ENCODE measurements around the gene P2RY2. TPM values are rescaled to one million over a fixed set of nuclear protein-coding genes. Genes with fewer than 3 reads are reported as not detected.

Gene P2RY2
- total and polyA plus RNA-seq, 2 experiments from 2014 or later, result 0.63 to 1.6 TPM

DNA sequence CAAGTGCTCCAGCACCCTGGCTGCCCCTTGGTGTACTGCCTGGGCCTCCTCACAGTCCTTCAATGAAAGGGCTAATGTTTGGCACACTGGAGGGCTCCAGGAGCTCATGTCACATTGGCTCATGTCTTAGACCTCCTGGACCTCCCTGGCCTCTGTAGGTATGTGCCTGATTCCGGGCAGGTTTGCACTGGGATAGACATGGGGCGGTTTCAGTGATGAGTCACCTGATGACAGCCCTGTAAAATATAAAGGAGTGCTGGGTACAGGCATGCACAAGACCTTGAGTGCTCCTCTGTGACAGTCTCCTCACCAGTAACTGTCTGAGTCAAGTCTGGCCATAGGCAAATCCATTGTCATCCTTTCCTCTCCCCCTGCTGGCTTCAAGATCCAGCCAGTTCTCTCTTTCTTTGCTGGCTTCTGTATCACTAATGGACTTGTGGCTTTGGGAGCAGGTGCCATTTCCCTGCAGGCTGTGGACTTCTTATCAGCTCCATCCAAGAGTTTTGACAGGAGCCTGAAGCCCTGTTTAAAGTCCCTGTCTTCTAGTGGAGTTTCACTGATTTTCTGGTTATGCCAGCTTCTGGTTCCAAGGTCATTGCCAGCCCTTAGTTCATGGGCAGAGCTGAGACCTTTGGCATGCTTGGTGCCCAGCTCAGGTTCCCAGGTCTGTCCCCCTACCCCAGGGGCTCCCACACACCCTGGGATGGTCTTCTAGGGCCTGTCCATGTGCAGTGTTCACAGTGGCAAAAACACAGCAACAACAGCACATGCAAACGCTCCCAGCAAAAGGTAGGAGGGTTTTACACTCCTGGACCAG, 22.7 kb upstream of the P2RY2 start:
- Mint-ChIP-seq H3K9me3 (no peaks in the 10 kb centered on the region), H3K27me3 (ENCODE audit: insufficient read depth, low read depth, poor library complexity) (peaks cover 10% of the 10 kb centered on the region), H3K4me1 (peaks cover 17% of the 10 kb centered on the region), H3K4me3 (no peak overlapping the region), H3K27ac (no peak overlapping the region), H3K36me3 (ENCODE audit: low read depth) (no peaks in the 10 kb centered on the region)
- no peak for DNase-seq (ENCODE audit: low spot score)
- TF ChIP-seq JUNB (IDR thresholded peaks at IDR 0.05; ENCODE audit: unreplicated experiment) (no peak), POLR2AphosphoS5 (IDR thresholded peaks at IDR 0.05; ENCODE audit: low read depth) (no peak), CREB1 (CRISPR knock-in tag; IDR thresholded peaks at IDR 0.05; ENCODE audit: low read depth) (no peak), ZNF331 (CRISPR knock-in tag; IDR thresholded peaks at IDR 0.05; ENCODE audit: low read depth) (no peak), STAT1 (IDR thresholded peaks at IDR 0.05; ENCODE audit: unreplicated experiment) (no peak), EZH2phosphoT487 (IDR thresholded peaks at IDR 0.05; ENCODE audit: unreplicated experiment) (no peak), EZH2 (IDR thresholded peaks at IDR 0.05; ENCODE audit: low read depth, unreplicated experiment) (no peak), NANOG (IDR thresholded peaks at IDR 0.05; ENCODE audit: borderline replicate concordance) (no peak), ZNF114 (CRISPR knock-in tag; IDR thresholded peaks at IDR 0.05) (no peak)
- TF ChIP-seq, protein P1, sequence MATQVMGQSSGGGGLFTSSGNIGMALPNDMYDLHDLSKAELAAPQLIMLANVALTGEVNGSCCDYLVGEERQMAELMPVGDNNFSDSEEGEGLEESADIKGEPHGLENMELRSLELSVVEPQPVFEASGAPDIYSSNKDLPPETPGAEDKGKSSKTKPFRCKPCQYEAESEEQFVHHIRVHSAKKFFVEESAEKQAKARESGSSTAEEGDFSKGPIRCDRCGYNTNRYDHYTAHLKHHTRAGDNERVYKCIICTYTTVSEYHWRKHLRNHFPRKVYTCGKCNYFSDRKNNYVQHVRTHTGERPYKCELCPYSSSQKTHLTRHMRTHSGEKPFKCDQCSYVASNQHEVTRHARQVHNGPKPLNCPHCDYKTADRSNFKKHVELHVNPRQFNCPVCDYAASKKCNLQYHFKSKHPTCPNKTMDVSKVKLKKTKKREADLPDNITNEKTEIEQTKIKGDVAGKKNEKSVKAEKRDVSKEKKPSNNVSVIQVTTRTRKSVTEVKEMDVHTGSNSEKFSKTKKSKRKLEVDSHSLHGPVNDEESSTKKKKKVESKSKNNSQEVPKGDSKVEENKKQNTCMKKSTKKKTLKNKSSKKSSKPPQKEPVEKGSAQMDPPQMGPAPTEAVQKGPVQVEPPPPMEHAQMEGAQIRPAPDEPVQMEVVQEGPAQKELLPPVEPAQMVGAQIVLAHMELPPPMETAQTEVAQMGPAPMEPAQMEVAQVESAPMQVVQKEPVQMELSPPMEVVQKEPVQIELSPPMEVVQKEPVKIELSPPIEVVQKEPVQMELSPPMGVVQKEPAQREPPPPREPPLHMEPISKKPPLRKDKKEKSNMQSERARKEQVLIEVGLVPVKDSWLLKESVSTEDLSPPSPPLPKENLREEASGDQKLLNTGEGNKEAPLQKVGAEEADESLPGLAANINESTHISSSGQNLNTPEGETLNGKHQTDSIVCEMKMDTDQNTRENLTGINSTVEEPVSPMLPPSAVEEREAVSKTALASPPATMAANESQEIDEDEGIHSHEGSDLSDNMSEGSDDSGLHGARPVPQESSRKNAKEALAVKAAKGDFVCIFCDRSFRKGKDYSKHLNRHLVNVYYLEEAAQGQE (IDR thresholded peaks at IDR 0.05; ENCODE audit: unreplicated experiment), result no peak
- TF ChIP-seq, protein P2, sequence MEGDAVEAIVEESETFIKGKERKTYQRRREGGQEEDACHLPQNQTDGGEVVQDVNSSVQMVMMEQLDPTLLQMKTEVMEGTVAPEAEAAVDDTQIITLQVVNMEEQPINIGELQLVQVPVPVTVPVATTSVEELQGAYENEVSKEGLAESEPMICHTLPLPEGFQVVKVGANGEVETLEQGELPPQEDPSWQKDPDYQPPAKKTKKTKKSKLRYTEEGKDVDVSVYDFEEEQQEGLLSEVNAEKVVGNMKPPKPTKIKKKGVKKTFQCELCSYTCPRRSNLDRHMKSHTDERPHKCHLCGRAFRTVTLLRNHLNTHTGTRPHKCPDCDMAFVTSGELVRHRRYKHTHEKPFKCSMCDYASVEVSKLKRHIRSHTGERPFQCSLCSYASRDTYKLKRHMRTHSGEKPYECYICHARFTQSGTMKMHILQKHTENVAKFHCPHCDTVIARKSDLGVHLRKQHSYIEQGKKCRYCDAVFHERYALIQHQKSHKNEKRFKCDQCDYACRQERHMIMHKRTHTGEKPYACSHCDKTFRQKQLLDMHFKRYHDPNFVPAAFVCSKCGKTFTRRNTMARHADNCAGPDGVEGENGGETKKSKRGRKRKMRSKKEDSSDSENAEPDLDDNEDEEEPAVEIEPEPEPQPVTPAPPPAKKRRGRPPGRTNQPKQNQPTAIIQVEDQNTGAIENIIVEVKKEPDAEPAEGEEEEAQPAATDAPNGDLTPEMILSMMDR (conservative IDR thresholded peaks at IDR 0.05; ENCODE audit: low read depth in 2 of 2), result no peak
- TF ChIP-seq, protein P3, sequence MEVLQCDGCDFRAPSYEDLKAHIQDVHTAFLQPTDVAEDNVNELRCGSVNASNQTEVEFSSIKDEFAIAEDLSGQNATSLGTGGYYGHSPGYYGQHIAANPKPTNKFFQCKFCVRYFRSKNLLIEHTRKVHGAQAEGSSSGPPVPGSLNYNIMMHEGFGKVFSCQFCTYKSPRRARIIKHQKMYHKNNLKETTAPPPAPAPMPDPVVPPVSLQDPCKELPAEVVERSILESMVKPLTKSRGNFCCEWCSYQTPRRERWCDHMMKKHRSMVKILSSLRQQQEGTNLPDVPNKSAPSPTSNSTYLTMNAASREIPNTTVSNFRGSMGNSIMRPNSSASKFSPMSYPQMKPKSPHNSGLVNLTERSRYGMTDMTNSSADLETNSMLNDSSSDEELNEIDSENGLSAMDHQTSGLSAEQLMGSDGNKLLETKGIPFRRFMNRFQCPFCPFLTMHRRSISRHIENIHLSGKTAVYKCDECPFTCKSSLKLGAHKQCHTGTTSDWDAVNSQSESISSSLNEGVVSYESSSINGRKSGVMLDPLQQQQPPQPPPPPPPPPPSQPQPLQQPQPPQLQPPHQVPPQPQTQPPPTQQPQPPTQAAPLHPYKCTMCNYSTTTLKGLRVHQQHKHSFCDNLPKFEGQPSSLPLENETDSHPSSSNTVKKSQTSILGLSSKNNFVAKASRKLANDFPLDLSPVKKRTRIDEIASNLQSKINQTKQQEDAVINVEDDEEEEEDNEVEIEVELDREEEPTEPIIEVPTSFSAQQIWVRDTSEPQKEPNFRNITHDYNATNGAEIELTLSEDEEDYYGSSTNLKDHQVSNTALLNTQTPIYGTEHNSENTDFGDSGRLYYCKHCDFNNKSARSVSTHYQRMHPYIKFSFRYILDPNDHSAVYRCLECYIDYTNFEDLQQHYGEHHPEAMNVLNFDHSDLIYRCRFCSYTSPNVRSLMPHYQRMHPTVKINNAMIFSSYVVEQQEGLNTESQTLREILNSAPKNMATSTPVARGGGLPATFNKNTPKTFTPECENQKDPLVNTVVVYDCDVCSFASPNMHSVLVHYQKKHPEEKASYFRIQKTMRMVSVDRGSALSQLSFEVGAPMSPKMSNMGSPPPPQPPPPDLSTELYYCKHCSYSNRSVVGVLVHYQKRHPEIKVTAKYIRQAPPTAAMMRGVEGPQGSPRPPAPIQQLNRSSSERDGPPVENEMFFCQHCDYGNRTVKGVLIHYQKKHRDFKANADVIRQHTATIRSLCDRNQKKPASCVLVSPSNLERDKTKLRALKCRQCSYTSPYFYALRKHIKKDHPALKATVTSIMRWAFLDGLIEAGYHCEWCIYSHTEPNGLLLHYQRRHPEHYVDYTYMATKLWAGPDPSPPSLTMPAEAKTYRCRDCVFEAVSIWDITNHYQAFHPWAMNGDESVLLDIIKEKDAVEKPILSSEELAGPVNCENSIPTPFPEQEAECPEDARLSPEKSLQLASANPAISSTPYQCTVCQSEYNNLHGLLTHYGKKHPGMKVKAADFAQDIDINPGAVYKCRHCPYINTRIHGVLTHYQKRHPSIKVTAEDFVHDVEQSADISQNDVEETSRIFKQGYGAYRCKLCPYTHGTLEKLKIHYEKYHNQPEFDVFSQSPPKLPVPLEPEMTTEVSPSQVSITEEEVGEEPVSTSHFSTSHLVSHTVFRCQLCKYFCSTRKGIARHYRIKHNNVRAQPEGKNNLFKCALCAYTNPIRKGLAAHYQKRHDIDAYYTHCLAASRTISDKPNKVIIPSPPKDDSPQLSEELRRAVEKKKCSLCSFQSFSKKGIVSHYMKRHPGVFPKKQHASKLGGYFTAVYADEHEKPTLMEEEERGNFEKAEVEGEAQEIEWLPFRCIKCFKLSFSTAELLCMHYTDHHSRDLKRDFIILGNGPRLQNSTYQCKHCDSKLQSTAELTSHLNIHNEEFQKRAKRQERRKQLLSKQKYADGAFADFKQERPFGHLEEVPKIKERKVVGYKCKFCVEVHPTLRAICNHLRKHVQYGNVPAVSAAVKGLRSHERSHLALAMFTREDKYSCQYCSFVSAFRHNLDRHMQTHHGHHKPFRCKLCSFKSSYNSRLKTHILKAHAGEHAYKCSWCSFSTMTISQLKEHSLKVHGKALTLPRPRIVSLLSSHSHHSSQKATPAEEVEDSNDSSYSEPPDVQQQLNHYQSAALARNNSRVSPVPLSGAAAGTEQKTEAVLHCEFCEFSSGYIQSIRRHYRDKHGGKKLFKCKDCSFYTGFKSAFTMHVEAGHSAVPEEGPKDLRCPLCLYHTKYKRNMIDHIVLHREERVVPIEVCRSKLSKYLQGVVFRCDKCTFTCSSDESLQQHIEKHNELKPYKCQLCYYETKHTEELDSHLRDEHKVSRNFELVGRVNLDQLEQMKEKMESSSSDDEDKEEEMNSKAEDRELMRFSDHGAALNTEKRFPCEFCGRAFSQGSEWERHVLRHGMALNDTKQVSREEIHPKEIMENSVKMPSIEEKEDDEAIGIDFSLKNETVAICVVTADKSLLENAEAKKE (CRISPR knock-in tag; IDR thresholded peaks at IDR 0.05), result no peak
- TF ChIP-seq, protein P4, sequence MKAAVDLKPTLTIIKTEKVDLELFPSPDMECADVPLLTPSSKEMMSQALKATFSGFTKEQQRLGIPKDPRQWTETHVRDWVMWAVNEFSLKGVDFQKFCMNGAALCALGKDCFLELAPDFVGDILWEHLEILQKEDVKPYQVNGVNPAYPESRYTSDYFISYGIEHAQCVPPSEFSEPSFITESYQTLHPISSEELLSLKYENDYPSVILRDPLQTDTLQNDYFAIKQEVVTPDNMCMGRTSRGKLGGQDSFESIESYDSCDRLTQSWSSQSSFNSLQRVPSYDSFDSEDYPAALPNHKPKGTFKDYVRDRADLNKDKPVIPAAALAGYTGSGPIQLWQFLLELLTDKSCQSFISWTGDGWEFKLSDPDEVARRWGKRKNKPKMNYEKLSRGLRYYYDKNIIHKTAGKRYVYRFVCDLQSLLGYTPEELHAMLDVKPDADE (IDR thresholded peaks at IDR 0.05), result no peak
- no peaks in the 10 kb centered on the region for H3F3A ChIP-seq (replicated peaks; ENCODE audit: low read depth)
- peaks cover 11% of the 10 kb centered on the region for H3K4me1 ChIP-seq (ENCODE audit: insufficient read depth)
- H3K27ac ChIP-seq (ENCODE audit: low read depth), result no peak overlapping the region
- H3K27me3 ChIP-seq (ENCODE audit: insufficient read depth), result no peaks in the 10 kb centered on the region
- H3K4me3 ChIP-seq, result no peak overlapping the region
- no peak overlapping the region for H3K4me2 ChIP-seq
- H4K20me1 ChIP-seq (replicated peaks; ENCODE audit: insufficient read depth), result no peaks in the 10 kb centered on the region
- H3K36me3 ChIP-seq (ENCODE audit: insufficient read depth), result no peaks in the 10 kb centered on the region
- no peak for ATAC-seq
- H3K79me2 ChIP-seq (replicated peaks; ENCODE audit: insufficient read depth), result no peaks in the 10 kb centered on the region
- 0 out of 2 replicates have a peak, but pooled peaks cover 4% of the 10 kb centered on the region for H3K9me2 ChIP-seq (ENCODE audit: insufficient read depth)
- H2AFZ ChIP-seq, result no peak overlapping the region

Measured in GM23338 (cell line).